Activated CD4-positive, alpha-beta T cell treated with anti-CD3 and anti-CD28 coated beads, Interleukin-2, amount 50 U/mL, for 1 hour (primary cell): ENCODE measurements around the gene TSC2.
A peak's percentile ranks its signal among the peaks of the same experiment; 100 is the strongest.
"Not testable (repeated sequence)": the region's sequence is repeated elsewhere in the genome, so short reads cannot be mapped to it uniquely, and the experiment has no call there.

Source experiments
- DNase-seq: peaks from one replicate; pipeline ENCODE4 v3.0.0-alpha.2; 2020

The TSC2 gene

GRCh38 chr16:2108446-2109270, 60.9 kb downstream of the TSC2 start:
- not testable (repeated sequence) for DNase-seq

- not testable (repeated sequence) for DNase-seq
Observed at GRCh38 chr16:2109271-2109580, 61.4 kb downstream of the TSC2 start.

- DNase-seq = not testable (repeated sequence)
Observed at GRCh38 chr16:2109872-2110271, 62.1 kb downstream of the TSC2 start.

GRCh38 chr16:2110332-2111008, 62.7 kb downstream of the TSC2 start:
- not testable (repeated sequence) for DNase-seq

GRCh38 chr16:2111009-2111353, 63.2 kb downstream of the TSC2 start:
- not testable (repeated sequence) for DNase-seq

GRCh38 chr16:2111412-2112335, 63.9 kb downstream of the TSC2 start:
- DNase-seq = not testable (repeated sequence)

- not testable (repeated sequence) for DNase-seq
Observed at GRCh38 chr16:2112539-2113106, 64.8 kb downstream of the TSC2 start.

GRCh38 chr16:2114225-2114624, 66.4 kb downstream of the TSC2 start:
- not testable (repeated sequence) for DNase-seq

- not testable (repeated sequence) for DNase-seq
Observed at GRCh38 chr16:2114885-2115590, 67.3 kb downstream of the TSC2 start.

GRCh38 chr16:2115591-2115973, 67.8 kb downstream of the TSC2 start:
- no peak for DNase-seq

- not testable (repeated sequence) for DNase-seq
Observed at GRCh38 chr16:2116428-2116827, 68.6 kb downstream of the TSC2 start.

- not testable (repeated sequence) for DNase-seq
Observed at GRCh38 chr16:2117341-2117740, 69.6 kb downstream of the TSC2 start.

GRCh38 chr16:2117960-2118722, 70.4 kb downstream of the TSC2 start:
- DNase-seq = not testable (repeated sequence)

- peak; percentile 30 for DNase-seq
Observed at GRCh38 chr16:2121325-2121724, 73.5 kb downstream of the TSC2 start.

GRCh38 chr16:2121853-2122252, 74.1 kb downstream of the TSC2 start:
- no peak for DNase-seq

- DNase-seq = no peak
Observed at GRCh38 chr16:2122429-2122828, 74.6 kb downstream of the TSC2 start.

GRCh38 chr16:2122934-2123683, 75.3 kb downstream of the TSC2 start:
- not testable (repeated sequence) for DNase-seq

GRCh38 chr16:2123706-2124376, 76.1 kb downstream of the TSC2 start:
- DNase-seq = not testable (repeated sequence)

GRCh38 chr16:2124377-2124693, 76.5 kb downstream of the TSC2 start:
- not testable (repeated sequence) for DNase-seq
